Measurements from ENCODE around the gene ALDH3B1. TPM values are rescaled to one million over a fixed set of nuclear protein-coding genes. Genes with fewer than 3 reads are reported as not detected.

The ALDH3B1 gene
- total and polyA plus RNA-seq, 4 donors: 1.6 to 7.1 (median 3.4) TPM

DNA sequence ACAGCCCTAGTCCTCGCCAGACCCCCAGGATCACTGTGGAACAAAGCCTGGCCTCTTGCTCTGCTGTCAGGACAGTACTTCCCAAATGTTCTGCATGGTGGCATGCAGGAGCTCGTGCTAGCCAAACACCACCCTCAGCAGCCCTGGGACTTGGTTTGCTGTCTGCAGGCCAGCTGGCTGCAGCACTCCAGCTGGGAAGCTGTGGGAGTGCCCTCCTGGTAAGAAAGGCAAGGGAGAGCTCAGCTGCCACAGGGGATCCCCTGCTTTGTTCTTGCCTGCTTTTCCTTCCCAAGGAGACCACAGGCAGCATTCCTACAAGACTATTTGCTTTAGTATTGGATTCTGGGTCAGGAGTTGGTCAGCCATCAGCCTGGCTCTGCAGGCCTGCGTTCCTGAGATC lies 56.6 kb downstream of the ALDH3B1 start (continued):
- TF ChIP-seq, protein P1, sequence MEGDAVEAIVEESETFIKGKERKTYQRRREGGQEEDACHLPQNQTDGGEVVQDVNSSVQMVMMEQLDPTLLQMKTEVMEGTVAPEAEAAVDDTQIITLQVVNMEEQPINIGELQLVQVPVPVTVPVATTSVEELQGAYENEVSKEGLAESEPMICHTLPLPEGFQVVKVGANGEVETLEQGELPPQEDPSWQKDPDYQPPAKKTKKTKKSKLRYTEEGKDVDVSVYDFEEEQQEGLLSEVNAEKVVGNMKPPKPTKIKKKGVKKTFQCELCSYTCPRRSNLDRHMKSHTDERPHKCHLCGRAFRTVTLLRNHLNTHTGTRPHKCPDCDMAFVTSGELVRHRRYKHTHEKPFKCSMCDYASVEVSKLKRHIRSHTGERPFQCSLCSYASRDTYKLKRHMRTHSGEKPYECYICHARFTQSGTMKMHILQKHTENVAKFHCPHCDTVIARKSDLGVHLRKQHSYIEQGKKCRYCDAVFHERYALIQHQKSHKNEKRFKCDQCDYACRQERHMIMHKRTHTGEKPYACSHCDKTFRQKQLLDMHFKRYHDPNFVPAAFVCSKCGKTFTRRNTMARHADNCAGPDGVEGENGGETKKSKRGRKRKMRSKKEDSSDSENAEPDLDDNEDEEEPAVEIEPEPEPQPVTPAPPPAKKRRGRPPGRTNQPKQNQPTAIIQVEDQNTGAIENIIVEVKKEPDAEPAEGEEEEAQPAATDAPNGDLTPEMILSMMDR (IDR thresholded peaks at IDR 0.05; ENCODE audit: low read depth, low read length, missing input control): no peak
- TF ChIP-seq SP1 (IDR thresholded peaks at IDR 0.05) (no peak), JUND (IDR thresholded peaks at IDR 0.05) (no peak), TAF1 (conservative IDR thresholded peaks at IDR 0.05) (no peak), YY1 (IDR thresholded peaks at IDR 0.05) (no peak), HNF4A (conservative IDR thresholded peaks at IDR 0.05) (no peak)

DNA sequence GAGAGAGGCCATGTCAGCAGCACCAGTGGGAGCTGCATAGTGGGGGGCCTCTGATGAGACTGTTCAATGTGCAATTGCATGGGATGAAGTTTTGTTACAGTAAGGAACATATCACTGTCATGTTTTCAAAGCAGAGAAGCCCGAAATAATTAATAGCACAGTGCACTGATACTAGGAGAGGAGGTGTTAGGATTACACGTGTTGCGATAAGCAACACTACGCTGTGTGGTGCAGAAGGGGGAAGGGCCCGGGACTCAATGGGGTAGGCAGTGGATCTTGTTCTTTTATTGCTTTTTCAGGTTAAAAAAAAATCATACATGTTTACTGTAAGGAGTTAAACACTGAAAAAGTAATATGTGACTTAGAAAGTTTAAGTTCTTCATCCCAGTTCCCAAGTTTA lies 57.9 kb downstream of the ALDH3B1 start:
- DNase-seq (ENCODE audit: low spot score): no peak
- Histone ChIP-seq H3K27me3 (ENCODE audit: control insufficient read depth in 4 of 4, insufficient read depth in 4 of 4, low read length in 3 of 4) (no peaks in the 10 kb centered on the region), H3K36me3 (ENCODE audit: control insufficient read depth in 4 of 4, insufficient read depth in 3 of 4, low read depth in 1 of 4, low read length in 3 of 4) (peaks cover 8 to 75% (median 42%) of the 10 kb centered on the region in 4 donors), H3K27ac (ENCODE audit: low read depth in 1 of 2, low read length in 2 of 2) (no peak overlapping the region), H3K9ac (ENCODE audit: low read depth in 1 of 2, low read length in 2 of 2) (no peak overlapping the region), H3K4me1 (ENCODE audit: control insufficient read depth in 4 of 4, insufficient read depth in 4 of 4, low read length in 3 of 4) (no peaks in the 10 kb centered on the region), H3K4me3 (ENCODE audit: low read depth in 1 of 3, low read length in 3 of 3) (no peak overlapping the region), H3K9me3 (ENCODE audit: control insufficient read depth in 4 of 4, low read length in 3 of 4) (no peaks in the 10 kb centered on the region)
- TF ChIP-seq HNF4G (IDR thresholded peaks at IDR 0.05): no peak
- no peak for TF ChIP-seq FOXA2 (IDR thresholded peaks at IDR 0.05)
- no peak for TF ChIP-seq RXRA (IDR thresholded peaks at IDR 0.05)
- no peak for TF ChIP-seq JUND (IDR thresholded peaks at IDR 0.05)
- no peak for TF ChIP-seq EGR1 (IDR thresholded peaks at IDR 0.05; ENCODE audit: low read depth in 2 of 2)
- no peak for TF ChIP-seq FOXA1 (IDR thresholded peaks at IDR 0.05)
- TF ChIP-seq, protein P2, sequence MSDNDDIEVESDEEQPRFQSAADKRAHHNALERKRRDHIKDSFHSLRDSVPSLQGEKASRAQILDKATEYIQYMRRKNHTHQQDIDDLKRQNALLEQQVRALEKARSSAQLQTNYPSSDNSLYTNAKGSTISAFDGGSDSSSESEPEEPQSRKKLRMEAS (IDR thresholded peaks at IDR 0.05): no peak
- TF ChIP-seq SP1 (IDR thresholded peaks at IDR 0.05): no peak
- TF ChIP-seq, protein P1 (IDR thresholded peaks at IDR 0.05; ENCODE audit: low read depth, low read length, missing input control): no peak
- TF ChIP-seq, protein P3, sequence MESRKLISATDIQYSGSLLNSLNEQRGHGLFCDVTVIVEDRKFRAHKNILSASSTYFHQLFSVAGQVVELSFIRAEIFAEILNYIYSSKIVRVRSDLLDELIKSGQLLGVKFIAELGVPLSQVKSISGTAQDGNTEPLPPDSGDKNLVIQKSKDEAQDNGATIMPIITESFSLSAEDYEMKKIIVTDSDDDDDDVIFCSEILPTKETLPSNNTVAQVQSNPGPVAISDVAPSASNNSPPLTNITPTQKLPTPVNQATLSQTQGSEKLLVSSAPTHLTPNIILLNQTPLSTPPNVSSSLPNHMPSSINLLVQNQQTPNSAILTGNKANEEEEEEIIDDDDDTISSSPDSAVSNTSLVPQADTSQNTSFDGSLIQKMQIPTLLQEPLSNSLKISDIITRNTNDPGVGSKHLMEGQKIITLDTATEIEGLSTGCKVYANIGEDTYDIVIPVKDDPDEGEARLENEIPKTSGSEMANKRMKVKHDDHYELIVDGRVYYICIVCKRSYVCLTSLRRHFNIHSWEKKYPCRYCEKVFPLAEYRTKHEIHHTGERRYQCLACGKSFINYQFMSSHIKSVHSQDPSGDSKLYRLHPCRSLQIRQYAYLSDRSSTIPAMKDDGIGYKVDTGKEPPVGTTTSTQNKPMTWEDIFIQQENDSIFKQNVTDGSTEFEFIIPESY (IDR thresholded peaks at IDR 0.05): no peak
- TF ChIP-seq, protein P4, sequence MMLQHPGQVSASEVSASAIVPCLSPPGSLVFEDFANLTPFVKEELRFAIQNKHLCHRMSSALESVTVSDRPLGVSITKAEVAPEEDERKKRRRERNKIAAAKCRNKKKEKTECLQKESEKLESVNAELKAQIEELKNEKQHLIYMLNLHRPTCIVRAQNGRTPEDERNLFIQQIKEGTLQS (IDR thresholded peaks at IDR 0.05): no peak
- no peak for TF ChIP-seq NR2F2 (IDR thresholded peaks at IDR 0.05)
- TF ChIP-seq HNF4A (conservative IDR thresholded peaks at IDR 0.05): no peak
- WGBS: 95% methylated on average over 5 of the region's 5 CpGs
